Ureter (tissue), 1 donor: ENCODE measurements around the gene BOC. TPM values are rescaled to one million over a fixed set of nuclear protein-coding genes. Genes with fewer than 3 reads are reported as not detected.
A peak's percentile ranks its signal among the peaks of the same experiment; 100 is the strongest.
"Not testable (repeated sequence)": the region's sequence is repeated elsewhere in the genome, so short reads cannot be mapped to it uniquely, and the experiment has no call there.

ENCODE experiments used
- DNase-seq: peaks from one replicate; pipeline ENCODE4 v3.0.0-alpha.2; 2020; ENCODE audit warnings: low spot score
- total RNA-seq: library from RNA; stranded (reverse); gene quantifications from one replicate; pipeline ENCODE4 v1.2.4, GENCODE V29; 2023
- donor health status: DM: yes; HTN: yes; CAD: no.

The BOC gene
- total RNA-seq = 79.6 TPM

- DNase-seq = no peak
These were observed at the start of gene BOC for GRCh38 chr3:113211330-113212149. Gene BOC, plus strand, starts transcription at chr3:113211557. Its CDS starts 38,246 bp downstream, at chr3:113249803.

GRCh38 chr3:113161661-113162060 lies 49.7 kb upstream of the BOC start:
- no peak for DNase-seq

- DNase-seq = no peak
These were observed 48.2 kb upstream of the BOC start for GRCh38 chr3:113163152-113163551.

- DNase-seq = no peak
These were observed 45.5 kb upstream of the BOC start for GRCh38 chr3:113165841-113166240.

- DNase-seq = no peak
These were observed 45.0 kb upstream of the BOC start for GRCh38 chr3:113166357-113166718.

GRCh38 chr3:113166719-113167492 lies 44.5 kb upstream of the BOC start:
- peak; percentile 54 for DNase-seq

- DNase-seq = no peak
These were observed 43.2 kb upstream of the BOC start for GRCh38 chr3:113167825-113168801.

- DNase-seq = no peak
These were observed 41.4 kb upstream of the BOC start for GRCh38 chr3:113169891-113170452.

GRCh38 chr3:113170771-113171170 lies 40.6 kb upstream of the BOC start:
- no peak for DNase-seq

- not testable (repeated sequence) for DNase-seq
These were observed 39.6 kb upstream of the BOC start for GRCh38 chr3:113171675-113172300.

- no peak for DNase-seq
These were observed 38.3 kb upstream of the BOC start for GRCh38 chr3:113173102-113173501.

- DNase-seq = no peak
These were observed 37.1 kb upstream of the BOC start for GRCh38 chr3:113174304-113174703.

- no peak for DNase-seq
These were observed 36.4 kb upstream of the BOC start for GRCh38 chr3:113174801-113175485.

- DNase-seq = no peak
These were observed 33.8 kb upstream of the BOC start for GRCh38 chr3:113177526-113177925.

GRCh38 chr3:113179235-113179824 lies 32.0 kb upstream of the BOC start:
- no peak for DNase-seq

GRCh38 chr3:113183748-113184661 lies 27.4 kb upstream of the BOC start:
- DNase-seq = no peak

- no peak for DNase-seq
These were observed 26.0 kb upstream of the BOC start for GRCh38 chr3:113185194-113185835.

GRCh38 chr3:113186566-113186965 lies 24.8 kb upstream of the BOC start:
- DNase-seq = no peak
